Neural cell (in vitro differentiated cells): Measurements from ENCODE around the gene ENOX1. TPM values are rescaled to one million over a fixed set of nuclear protein-coding genes. Genes with fewer than 3 reads are reported as not detected.

ENCODE experiments used
- H2AFZ ChIP-seq: fragments of 200-600, 300-800 bp; sonication (generic), shearing (Covaris generic); 2 replicates; pipeline ENCODE4 v1.6.0; 2014; ENCODE audit warnings: low read depth, mild to moderate bottlenecking, antibody characterized with exemption, low read length, moderate library complexity
- H3F3A ChIP-seq: fragments of 200-600 bp; shearing (Covaris generic); 2 replicates; pipeline ENCODE4 v1.6.1; 2016; ENCODE audit warnings: mild to moderate bottlenecking, moderate library complexity, mixed read lengths, antibody characterized with exemption, low read length; ENCODE audit not compliant: insufficient read depth, poor library complexity, severe bottlenecking
- H3K27ac ChIP-seq: fragments of 200-600, 300-800 bp; sonication (generic), shearing (Covaris generic); 2 replicates; pipeline ENCODE4 v1.5.1; 2014; ENCODE audit warnings: mild to moderate bottlenecking, low read length, moderate library complexity
- H3K27me3 ChIP-seq: fragments of 300-800, 200-600 bp; sonication (generic), shearing (Covaris generic); 2 replicates; pipeline ENCODE4 v1.6.0; 2014; ENCODE audit warnings: mild to moderate bottlenecking, low read depth, low read length, moderate library complexity; ENCODE audit not compliant: insufficient read depth
- H3K36me3 ChIP-seq: fragments of 300-800, 200-600 bp; sonication (generic), shearing (Covaris generic); 2 replicates; pipeline ENCODE4 v1.5.1; 2014; ENCODE audit warnings: mild to moderate bottlenecking, antibody characterized with exemption, low read length, moderate library complexity; ENCODE audit not compliant: insufficient read depth
- H3K4me2 ChIP-seq: fragments of 300-800, 200-600 bp; sonication (generic), shearing (Covaris generic); 2 replicates; pipeline ENCODE4 v1.6.0; 2014; ENCODE audit warnings: mild to moderate bottlenecking, low read length
- H3K4me3 ChIP-seq: fragments of 300-800, 200-600 bp; sonication (generic), shearing (Covaris generic); 2 replicates; pipeline ENCODE4 v1.5.1; 2014; ENCODE audit warnings: mild to moderate bottlenecking, low read length, moderate library complexity
- H3K79me2 ChIP-seq: fragments of 200-600 bp; shearing (Covaris generic); replicated peaks from 2 replicates; pipeline ENCODE4 v1.6.0; 2014; ENCODE audit warnings: mild to moderate bottlenecking, low read length, moderate library complexity; ENCODE audit not compliant: insufficient read depth
- H3K9ac ChIP-seq: fragments of 300-800, 200-600 bp; sonication (generic), shearing (Covaris generic); 2 replicates; pipeline ENCODE4 v1.6.1; 2016; ENCODE audit warnings: mild to moderate bottlenecking, low read length, mixed read lengths
- H3K9me2 ChIP-seq: fragments of 200-600 bp; shearing (Covaris generic); 2 replicates; pipeline ENCODE4 v1.6.1; 2016; ENCODE audit warnings: mild to moderate bottlenecking, low read length, mixed read lengths; ENCODE audit not compliant: insufficient read depth
- H3K9me3 ChIP-seq: fragments of 200-600, 300-800 bp; sonication (generic), shearing (Covaris generic); 2 replicates; pipeline ENCODE4 v1.6.1; 2016; ENCODE audit warnings: mild to moderate bottlenecking, mixed run types, low read length, moderate library complexity, mixed read lengths
- H4K20me1 ChIP-seq: fragments of 200-600 bp; shearing (Covaris generic); 2 replicates; pipeline ENCODE4 v1.6.1; 2016; ENCODE audit warnings: mild to moderate bottlenecking, mixed run types; ENCODE audit not compliant: insufficient read depth
- CTCF ChIP-seq: fragments of 450-650 bp; IDR thresholded peaks from 2 replicates; pipeline ENCODE4 v1.5.1; 2014; ENCODE audit warnings: antibody characterized with exemption, mild to moderate bottlenecking, moderate library complexity; ENCODE audit not compliant: poor library complexity, severe bottlenecking
- EP300 ChIP-seq: fragments of 450-650 bp; conservative IDR thresholded peaks from 2 replicates; pipeline ENCODE4 v1.6.1; 2014; ENCODE audit warnings: antibody characterized with exemption, mild to moderate bottlenecking, moderate library complexity; ENCODE audit not compliant: poor library complexity, severe bottlenecking
- EZH2 ChIP-seq: fragments of 200-600, 300-800 bp; shearing (Covaris generic), sonication (generic); IDR thresholded peaks from 2 replicates; pipeline ENCODE4 v1.6.1; 2014; ENCODE audit warnings: antibody characterized with exemption, low read length, borderline replicate concordance, mild to moderate bottlenecking; ENCODE audit not compliant: insufficient read depth, poor library complexity, severe bottlenecking
- MXI1 ChIP-seq: fragments of 450-650 bp; conservative IDR thresholded peaks from 2 replicates; pipeline ENCODE4 v1.6.1; 2014; ENCODE audit warnings: antibody characterized with exemption, mild to moderate bottlenecking; ENCODE audit not compliant: poor library complexity, severe bottlenecking
- POLR2AphosphoS5 ChIP-seq: IDR thresholded peaks from 2 replicates; pipeline ENCODE4 v1.6.1; 2012
- RAD21 ChIP-seq: fragments of 450-650 bp; conservative IDR thresholded peaks from 2 replicates; pipeline ENCODE4 v1.6.1; 2014; ENCODE audit warnings: antibody characterized with exemption, mild to moderate bottlenecking, moderate library complexity
- REST ChIP-seq: IDR thresholded peaks from 2 replicates; pipeline ENCODE4 v1.6.1; 2012; ENCODE audit warnings: borderline replicate concordance
- SMC3 ChIP-seq: fragments of 450-650 bp; conservative IDR thresholded peaks from 2 replicates; pipeline ENCODE4 v1.6.1; 2014; ENCODE audit warnings: antibody characterized with exemption, mild to moderate bottlenecking, moderate library complexity; ENCODE audit not compliant: poor library complexity
- TAF1 ChIP-seq: IDR thresholded peaks from 2 replicates; pipeline ENCODE4 v1.6.1; 2012; ENCODE audit warnings: low read depth
- polyA plus RNA-seq: library from polyadenylated mRNA; depleted of rRNA; stranded (reverse); fragments of >200 nt; gene quantifications from 2 replicates; pipeline ENCODE4 v1.2.3, GENCODE V29; 2014

Gene ENOX1
- polyA plus RNA-seq, 1 donor from 2014 or later = 42.6 TPM

GRCh38 chr13:43289470-43290255 lies 497.1 kb downstream of the ENOX1 start:
- Histone ChIP-seq H2AFZ (no peak overlapping the region), H3K9me3 (no peaks in the 10 kb centered on the region), H3K4me2 (no peak overlapping the region), H3K36me3 (no peaks in the 10 kb centered on the region), H3F3A (no peaks in the 10 kb centered on the region), H3K27me3 (no peaks in the 10 kb centered on the region), H3K4me3 (no peak overlapping the region), H4K20me1 (no peaks in the 10 kb centered on the region), H3K27ac (no peak overlapping the region), H3K9me2 (no peaks in the 10 kb centered on the region), H3K9ac (no peak overlapping the region), H3K79me2 (no peaks in the 10 kb centered on the region)
- TF ChIP-seq CTCF = no peak
- no peak for TF ChIP-seq POLR2AphosphoS5
- no peak for TF ChIP-seq MXI1
- no peak for TF ChIP-seq EP300
- no peak for TF ChIP-seq REST
- no peak for TF ChIP-seq SMC3
- no peak for TF ChIP-seq EZH2
- no peak for TF ChIP-seq TAF1
- TF ChIP-seq RAD21 = no peak

GRCh38 chr13:43286751-43287150 lies 500.0 kb downstream of the ENOX1 start:
- no peak overlapping the region for H3K9ac ChIP-seq
- TF ChIP-seq TAF1 (no peak), EP300 (no peak), CTCF (no peak), REST (no peak), EZH2 (no peak), RAD21 (no peak), POLR2AphosphoS5 (no peak), MXI1 (no peak), SMC3 (no peak)
- no peak overlapping the region for H3K4me2 ChIP-seq
- H2AFZ ChIP-seq = no peak overlapping the region
- no peaks in the 10 kb centered on the region for H3K9me2 ChIP-seq
- H3K4me3 ChIP-seq = no peak overlapping the region
- no peaks in the 10 kb centered on the region for H3F3A ChIP-seq
- H3K36me3 ChIP-seq = no peaks in the 10 kb centered on the region
- H4K20me1 ChIP-seq = no peaks in the 10 kb centered on the region
- no peaks in the 10 kb centered on the region for H3K9me3 ChIP-seq
- no peaks in the 10 kb centered on the region for H3K79me2 ChIP-seq
- no peak overlapping the region for H3K27ac ChIP-seq
- H3K27me3 ChIP-seq = no peaks in the 10 kb centered on the region
